HG03095 (cell line): Measurements from ENCODE around the gene TEX14.
"Not testable (repeated sequence)": the region's sequence is repeated elsewhere in the genome, so short reads cannot be mapped to it uniquely, and the experiment has no call there.

ENCODE experiments used
- ATAC-seq: cut with Tn5 transposase; IDR thresholded peaks from one replicate; pipeline ENCODE4 v1.9.1; 2021; ENCODE audit warnings: moderate library complexity; ENCODE audit not compliant: unreplicated experiment

TEX14 gene

DNA sequence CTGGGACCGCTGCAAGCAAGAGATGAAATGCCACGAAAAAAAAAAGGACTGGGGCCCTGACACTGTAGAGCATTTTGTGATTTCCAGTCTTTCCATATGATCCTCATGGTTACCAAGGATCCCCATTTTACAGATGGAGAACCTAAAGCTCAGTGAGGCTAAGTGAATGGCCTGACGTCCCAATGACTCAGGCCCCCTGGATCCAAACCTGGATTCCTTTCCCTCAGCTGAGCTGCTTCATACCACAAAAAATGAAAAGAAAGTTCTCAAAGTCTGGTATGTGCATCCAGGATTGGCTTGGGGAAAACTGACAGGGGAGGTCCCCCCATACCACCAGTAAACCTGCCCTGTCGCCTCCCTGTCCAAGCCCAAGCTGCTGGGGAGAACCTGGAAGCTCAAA is 80.5 kb downstream of the TEX14 start:
- no peak for ATAC-seq

DNA sequence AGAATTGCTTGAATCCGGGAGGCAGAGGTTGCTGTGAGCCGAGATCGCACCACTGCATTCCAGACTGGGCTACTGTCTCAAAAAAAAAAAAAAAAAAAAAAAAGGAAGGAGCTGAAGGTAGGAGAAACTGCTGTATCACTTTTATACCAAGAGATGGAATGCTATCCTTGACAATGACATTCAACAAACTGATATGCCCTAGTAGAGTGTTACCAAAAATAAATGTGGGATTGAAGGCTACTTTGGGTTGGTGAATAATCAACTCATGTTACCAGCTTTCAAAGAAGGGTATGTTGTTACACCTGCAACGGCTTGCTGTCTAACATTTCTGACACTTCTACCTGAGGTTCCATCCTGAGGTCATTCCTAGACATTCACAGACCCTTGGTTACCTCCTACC is 84.9 kb downstream of the TEX14 start:
- ATAC-seq = no peak

DNA sequence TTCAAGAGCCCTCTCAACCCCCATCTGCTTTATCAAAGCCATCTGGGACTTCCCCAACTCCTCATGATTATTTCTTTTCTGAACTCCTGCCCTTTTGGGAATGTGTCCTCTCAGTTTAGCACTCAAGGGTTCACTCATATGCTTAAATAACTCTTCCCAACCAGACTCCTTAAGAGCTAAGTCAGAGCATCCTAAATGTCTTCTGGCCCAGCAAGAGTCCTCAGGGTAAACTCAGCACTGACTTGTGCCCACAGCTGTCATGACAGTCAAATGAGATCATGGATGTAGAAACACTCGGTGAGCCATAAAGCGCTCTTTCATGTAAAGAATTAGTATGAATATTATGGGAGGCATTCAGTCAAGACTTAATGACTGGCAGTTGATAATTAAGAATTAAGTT is 85.9 kb downstream of the TEX14 start:
- no peak for ATAC-seq

DNA sequence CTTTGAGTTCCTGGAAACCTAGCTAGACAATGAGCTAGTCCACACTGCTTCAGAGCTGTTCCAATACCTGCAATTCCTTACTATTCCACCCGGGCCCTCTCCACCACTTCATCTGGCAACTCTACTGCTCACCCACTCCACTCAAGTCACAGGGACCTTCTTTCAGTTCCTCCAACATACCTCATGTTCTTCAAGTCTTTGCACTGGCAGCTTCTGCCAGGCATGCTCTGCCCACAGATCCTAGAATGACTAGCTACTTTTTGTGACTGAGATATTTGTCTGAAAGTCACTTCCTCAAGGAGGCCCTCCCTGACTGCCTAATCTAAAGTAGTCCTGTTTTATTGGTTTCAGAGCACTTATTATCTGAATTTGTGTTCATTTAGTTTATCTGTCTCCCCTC is 86.4 kb downstream of the TEX14 start:
- ATAC-seq = no peak

DNA sequence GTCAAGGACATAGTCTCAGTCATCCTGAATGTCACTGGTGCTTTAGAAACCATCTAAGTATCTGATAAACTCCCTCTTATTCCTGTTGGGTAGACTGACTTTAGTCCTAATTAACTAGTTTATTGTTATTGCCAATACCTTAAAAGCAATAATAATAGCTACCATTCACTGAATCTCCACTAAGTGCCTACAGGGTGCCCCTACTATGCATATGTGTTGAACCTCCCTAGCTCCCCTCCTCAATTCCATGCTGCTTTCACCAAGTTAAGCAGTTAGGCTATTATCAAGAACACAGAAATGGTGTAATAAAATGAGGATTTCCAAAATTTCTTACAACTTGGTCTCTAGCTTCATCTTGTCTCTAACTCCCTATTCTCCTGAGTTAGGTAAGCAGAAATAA is 89.9 kb downstream of the TEX14 start:
- ATAC-seq = no peak

DNA sequence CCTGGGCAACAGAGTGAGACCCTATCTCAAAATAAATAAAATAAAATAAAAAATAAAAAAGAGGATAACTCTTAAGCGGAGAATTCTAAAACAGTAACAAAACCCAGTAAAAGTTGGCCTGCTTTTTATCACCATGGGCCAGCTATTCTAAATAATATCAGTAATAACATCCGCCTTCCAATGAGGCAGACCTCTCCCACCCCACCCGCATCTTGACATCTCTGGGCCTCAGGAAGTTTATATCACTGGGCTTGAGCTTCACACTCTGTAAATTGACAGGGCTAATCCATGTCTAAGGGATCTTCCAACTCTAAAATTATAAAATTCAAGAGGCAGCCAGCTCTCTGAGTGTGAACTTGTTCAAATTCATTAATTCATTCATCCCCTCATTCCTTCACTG is 94.5 kb downstream of the TEX14 start:
- no peak for ATAC-seq

DNA sequence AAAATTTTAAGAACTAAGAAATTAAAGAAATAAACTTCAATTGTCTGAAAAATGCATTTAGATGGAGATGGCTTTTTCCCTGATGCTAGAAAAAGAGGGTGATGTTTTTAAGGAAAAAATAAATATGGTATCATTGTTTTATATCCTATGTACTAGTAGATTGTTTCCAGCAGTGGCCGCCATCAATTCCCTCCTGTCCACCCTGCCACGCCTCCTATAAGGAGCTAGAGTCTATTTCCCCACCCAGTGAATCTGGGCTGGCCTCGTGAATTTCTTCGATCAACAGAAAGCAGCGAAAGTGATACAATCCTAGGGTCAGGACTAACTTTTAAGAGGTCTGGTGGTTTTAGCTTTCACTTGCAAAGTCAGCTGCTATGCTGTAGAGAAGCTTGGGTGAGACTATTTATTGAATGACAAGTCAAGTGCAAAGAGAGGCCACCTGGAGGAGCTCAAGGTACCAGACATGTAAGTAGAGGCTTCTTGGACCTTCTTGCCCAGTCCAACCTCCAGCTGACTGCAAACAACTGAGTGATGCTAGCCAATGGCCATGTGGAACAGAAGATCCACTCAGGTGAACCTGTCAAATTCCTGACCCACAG is 96.6 kb downstream of the TEX14 start:
- ATAC-seq = no peak

DNA sequence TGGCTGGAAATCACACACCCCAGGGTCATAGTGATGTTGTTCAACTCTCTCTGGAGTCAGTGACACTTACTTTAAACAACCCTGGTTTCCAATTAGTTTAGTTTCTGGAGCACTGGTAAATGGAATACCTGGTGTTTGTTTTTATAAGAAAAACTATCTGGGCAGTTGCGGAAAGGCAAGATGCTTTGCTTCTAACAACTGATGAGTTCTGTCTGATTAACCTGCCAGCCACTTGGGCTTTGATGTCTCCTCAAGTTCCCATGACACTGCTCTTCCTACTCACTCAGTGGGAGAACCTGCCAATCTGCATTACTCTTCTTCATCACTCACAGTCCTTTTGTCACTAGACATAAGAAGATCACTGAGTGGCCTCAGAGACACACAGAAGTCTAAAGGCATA is 98.7 kb downstream of the TEX14 start:
- no peak for ATAC-seq

DNA sequence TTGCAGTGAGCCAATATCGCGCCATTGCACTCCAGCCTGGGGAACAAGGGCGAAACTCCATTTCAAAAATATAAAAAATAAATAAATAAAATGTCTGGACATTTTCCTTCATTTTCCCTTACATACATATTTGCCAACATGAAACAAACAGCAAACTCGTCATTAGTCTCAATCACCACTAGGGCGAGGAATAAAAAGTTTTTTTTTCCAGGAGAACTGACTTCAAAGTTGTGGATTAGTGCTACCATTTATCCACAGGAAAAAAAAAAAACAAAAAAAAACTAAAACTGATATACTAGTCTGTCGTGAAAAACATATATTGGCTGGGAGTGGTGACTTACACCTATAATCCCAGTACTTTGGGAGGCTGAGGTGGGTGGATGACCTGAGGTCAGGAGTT is 100.4 kb downstream of the TEX14 start:
- no peak for ATAC-seq

DNA sequence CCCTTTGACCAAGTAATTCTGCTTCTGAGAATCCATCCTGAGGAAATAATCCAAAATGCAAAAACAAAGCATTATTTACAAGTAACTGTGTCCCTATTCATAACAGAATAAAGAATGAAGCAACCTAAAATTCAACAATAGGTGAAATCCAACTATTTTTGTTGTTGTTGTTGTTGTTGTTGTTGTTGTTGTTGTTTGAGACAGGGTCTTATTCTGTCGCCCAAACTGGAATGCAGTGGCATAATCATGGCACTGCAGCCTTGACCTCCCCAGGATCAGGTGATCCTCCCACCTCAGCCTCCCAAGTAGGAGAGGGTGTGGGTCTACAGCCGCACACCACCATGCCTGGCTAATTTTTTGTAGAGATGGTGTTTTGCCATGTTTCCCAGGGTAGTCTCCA is 101.5 kb downstream of the TEX14 start:
- no peak for ATAC-seq

DNA sequence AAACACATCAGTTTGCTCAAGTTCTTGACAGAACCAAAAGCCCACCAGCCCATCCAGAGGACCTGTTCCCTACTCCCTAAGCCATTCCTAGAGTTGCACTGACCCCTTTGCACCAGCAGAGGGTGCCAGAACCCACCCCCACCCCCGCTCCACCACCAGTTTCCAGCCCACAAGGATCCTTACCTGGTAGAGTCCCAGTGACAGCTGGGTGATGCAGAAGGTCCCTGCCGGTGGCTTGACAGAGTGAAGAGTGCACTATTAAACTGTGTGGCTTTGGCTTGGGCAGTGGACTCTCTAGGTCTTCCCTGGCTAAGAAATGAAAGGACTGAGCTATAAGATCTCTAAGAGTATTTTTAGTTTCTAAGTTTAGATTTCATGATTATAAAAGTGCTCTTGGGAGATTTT is 104.1 kb downstream of the TEX14 start:
- ATAC-seq = no peak

DNA sequence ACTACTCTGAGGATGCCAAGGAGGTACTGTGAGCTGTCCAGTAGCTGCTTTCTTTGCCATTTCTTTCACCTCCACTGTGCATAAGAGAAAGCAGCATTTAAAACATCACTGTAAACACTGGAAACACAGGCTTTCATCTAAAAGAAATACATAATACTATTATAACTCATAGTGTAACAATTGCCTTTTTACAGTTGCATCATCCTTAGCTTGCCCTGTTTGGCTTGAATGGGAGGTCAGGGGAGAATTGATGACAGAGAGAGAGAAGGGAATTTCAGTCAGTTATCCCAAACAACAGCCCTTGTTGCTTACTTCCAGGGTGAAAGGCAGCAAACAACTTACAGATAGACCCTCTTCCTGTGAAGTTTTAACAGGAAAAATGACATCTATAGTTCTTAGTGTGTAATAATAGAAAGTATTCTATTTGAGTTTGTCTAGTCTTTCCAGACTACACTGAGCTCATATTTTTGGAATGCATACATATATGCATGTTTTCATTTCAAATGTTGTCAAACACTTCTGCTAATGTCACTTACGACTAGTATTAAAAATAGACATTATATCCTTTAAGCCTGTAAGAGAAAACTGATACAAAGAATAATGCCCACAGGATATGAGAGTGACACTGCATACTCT is 105.7 kb downstream of the TEX14 start:
- ATAC-seq = no peak

DNA sequence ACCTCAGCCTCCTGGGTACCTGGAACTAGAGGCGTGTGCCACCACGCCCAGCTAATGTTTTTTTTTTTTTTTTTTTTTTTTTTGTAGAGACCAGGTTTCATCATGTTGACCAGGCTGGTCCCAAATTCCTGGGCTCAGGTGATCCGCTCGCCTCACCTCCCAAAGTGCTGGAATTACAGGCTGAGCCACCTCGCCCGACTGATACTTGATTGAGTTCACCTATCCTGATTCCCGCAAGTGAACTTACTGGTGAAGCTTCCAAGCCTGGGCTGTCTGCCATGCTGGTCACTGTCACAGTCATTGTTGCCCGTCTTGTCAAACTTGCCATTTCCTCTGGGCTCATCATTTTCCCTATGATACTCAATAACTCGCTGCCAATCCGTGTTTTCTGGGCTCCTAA is 106.3 kb downstream of the TEX14 start:
- no peak for ATAC-seq

DNA sequence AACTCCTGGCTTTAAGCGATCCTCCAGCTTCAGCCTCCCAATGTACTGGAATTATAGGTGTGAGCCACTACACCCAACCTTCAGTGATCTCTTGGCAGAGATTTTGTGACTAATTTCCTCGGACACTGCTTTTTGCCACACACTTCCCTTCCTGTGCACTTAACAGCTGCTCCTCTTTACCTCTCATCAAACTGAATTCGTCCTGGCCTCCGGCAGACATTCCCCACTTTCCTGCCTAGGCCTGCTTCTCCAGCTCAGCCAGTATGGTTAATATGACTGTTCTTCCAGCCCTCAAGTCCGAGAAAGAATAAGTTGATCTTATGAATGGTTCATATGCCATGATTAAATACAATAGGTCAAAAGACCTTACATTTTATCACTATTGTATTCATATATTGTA is 108.4 kb downstream of the TEX14 start:
- no peak for ATAC-seq

DNA sequence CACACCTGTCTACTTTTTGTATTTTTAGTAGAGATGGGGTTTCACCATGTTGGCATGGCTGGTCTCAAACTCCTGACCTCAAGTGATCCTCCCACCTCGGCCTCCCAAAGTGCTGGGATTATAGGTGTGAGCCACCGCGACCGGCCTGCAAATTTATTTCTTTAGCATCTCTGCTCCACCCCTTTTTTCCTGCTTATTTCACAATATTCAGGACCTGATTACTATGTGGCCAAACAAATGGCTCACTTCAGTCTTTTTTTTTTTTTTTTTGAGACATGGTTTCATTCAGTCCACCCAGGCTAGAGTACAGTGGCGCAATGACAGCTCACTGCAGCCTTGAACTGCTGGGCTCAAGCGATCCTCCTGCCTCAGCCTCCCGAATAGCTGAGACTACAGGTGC is 109.1 kb downstream of the TEX14 start:
- not testable (repeated sequence) for ATAC-seq

DNA sequence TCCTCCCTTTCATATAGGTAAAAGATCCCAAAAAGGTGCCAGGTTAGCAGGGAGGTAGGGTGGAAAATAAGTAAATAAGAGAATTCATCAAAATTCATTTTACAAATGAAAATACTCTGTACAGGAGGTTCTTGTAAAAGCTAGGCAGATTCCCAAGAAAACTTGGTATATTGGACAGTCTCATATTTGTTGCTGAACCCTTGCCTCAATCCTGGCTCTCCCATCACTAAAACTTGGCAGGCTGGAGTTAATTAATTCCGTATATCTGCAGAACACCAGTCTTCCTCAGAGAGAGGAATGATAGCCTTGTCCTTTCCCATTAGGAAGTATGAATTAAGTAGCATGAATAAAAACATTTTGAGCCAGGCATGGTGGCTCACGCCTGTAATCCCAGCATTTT is 111.2 kb downstream of the TEX14 start:
- ATAC-seq = no peak

DNA sequence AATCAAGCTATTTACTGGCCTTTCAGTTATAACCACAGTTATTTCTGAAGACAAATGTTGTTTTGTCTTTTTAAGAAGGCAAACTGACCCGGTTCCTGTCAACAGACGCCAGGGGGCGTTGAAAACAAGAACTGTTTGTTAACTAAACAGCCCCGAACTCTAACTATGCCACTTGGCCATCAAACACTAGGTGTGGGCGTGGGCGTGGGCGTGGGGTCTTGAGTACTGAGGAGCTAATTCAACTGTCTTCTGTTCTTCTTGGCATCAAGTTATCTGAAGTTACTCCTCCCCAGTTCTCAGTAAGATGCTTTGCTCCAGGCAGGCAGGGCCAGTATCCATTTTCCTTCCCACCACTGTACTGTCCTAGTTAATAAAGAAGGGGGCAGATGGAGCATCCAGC is 114.1 kb downstream of the TEX14 start:
- ATAC-seq = no peak

DNA sequence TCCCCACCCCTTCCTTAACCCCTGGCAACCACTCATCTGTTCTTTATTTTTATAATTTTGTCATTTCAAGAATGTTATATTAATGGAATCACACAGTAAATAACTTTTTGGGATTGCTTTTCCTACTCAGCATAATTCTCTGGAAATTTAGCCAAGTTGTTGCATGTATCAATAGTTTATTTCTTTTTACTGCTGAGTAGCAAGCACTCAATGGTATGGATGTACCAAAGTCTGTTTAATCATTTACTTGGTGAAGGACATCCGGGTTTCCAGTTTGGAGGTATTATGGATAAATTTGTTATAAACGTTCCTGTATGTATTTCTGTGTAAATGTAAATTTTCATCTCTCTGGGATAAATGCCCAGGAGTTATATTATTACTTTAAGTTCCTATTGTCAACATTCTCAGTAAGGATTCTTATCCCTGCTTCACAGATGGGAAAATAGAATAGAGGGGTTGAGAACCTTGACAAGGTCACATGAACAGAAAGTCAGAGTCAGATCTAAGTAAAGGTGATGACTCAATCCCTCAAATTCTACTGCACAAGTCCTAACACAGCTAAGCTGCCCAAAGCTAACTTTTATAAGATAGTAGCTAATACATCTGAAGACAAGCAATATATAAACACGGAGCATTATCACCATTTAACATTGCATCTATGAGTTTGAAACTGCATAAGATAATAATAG is 115.0 kb downstream of the TEX14 start:
- no peak for ATAC-seq

DNA sequence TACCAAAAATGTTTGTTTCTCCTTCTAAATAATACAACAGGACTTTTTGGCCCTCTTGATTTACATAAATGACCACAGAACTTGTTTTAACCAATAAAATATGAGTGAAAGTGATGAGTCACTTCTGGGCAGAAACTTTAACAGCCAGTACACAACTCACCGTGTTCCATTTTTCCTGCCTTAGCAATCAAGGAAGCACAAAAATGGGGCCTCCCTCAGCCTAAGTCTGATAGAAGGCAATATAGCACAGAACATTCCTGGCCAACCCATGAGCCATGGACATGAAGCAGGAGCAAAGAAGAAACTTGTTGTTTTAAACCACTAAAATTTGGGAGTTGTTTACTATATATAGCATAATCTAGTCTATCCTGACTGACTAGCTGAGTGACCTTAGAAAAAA is 116.3 kb downstream of the TEX14 start:
- ATAC-seq = no peak

DNA sequence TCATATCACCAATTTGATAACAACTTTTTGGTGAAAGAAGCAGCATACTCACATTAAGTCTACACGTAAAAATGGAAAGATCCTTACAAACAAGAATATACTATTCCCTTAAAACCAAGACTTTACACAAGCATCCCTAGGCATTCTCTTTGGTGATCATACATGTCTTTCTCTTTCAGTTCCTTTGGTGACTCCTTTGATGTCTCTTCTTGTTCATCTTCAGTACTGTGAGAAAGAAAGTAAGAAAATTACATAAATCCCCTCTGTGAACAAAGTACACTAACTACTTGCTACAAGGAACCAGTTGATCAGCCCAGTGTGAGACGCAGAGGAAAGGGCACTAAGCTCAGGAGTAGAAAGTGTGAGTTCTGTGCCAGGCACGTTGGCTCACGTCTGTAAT is 117.8 kb downstream of the TEX14 start:
- ATAC-seq = no peak

DNA sequence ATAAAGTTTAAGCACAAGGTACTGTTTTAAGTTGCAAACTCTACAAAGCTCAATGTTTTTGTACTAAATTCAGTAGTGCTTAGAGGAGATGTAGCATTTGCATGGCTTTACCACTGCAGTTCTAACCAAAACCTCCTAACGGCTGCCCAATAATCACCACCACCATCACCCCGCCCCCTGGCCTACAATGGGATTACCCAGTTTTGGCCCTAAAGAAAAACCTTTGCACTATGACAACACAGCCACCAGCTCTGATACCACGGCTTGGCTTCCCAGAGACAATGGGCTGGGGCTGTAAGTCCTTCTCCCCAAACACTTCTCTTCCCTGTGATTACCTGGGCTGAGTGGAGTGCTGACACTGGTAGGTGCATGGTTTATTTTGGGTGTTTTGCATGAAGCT is 119.0 kb downstream of the TEX14 start:
- ATAC-seq = no peak

DNA sequence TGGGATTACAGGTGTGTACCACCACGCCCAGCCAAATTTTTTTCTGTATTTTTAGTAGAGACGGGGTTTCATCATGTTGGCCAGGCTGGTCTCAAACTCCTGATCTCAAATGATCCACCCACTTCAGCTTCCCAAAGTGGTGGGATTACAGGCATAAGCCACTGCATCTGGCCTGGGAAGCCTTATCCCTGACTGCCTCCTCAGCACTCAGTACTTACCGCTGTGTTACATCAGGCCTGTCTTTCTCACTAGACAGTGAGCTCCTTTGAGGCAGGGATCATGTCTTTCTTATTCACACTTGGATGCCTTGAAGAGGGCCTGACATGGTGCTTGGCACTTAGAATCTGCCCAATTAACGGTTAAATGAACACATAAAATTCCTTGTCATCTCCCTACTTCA is 121.1 kb downstream of the TEX14 start:
- ATAC-seq = no peak

DNA sequence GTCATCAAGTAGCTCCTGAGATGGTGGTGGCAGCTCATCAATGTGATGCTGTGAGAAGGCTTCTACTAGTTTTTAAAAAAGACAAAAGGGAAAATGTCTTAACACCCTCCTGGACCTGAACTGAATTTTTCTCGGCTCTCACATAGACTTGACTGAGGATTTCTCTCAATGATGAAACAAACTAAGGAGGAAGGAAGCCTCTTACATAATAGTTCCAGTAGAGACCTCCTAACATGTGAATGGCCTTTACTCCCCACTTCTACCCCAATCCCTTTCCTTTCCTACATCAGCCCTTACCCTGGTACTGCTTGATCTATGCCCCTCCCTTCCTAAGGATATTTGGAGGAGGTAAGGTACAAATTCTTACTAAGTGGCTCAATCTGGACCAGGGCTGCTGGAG is 122.6 kb downstream of the TEX14 start:
- no peak for ATAC-seq
